ENCODE data around the gene GFI1B. TPM values are rescaled to one million over a fixed set of nuclear protein-coding genes. Genes with fewer than 3 reads are reported as not detected.

The GFI1B gene
- total and polyA plus RNA-seq, 2 of the 4 experiments (the other 2 are of a cell fraction): 0.02 TPM; not detected in 1

GRCh38 chr9:132985071-132985350 lies 6.5 kb downstream of the GFI1B start:
- POLR2A ChIA-PET (ENCODE audit: unreplicated experiment): no interaction called here
- CTCF ChIA-PET: no interaction called here
- Histone ChIP-seq H3K4me3 (ENCODE audit: insufficient read depth, low read depth, low read length) (no peak overlapping the region), H3K4me2 (ENCODE audit: low read depth, low read length) (no peak overlapping the region), H4K91ac (ENCODE audit: insufficient read depth, low read depth, low read length) (no peak overlapping the region), H4K5ac (ENCODE audit: low read depth, low read length) (no peak overlapping the region), H2BK5ac (ENCODE audit: low read depth, low read length, poor library complexity, severe bottlenecking) (no peak overlapping the region), H2BK15ac (ENCODE audit: low read depth, low read length) (no peak overlapping the region), H2AFZ (replicated peaks; ENCODE audit: low read length, poor library complexity) (no peak overlapping the region), H3K56ac (ENCODE audit: extremely low read depth, insufficient read depth, low read length) (no peak overlapping the region), H3K79me1 (ENCODE audit: low read depth in 1 of 2, low read length in 2 of 2) (no peaks in the 10 kb centered on the region), H3K23ac (ENCODE audit: low read depth, low read length) (no peak overlapping the region), H3K9ac (ENCODE audit: low read depth, low read length) (no peak overlapping the region), H3K4ac (ENCODE audit: low read depth, low read length) (no peak overlapping the region), H2BK20ac (ENCODE audit: low read depth, low read length) (no peak overlapping the region), H3K14ac (replicated peaks; ENCODE audit: low read depth, low read length) (no peak overlapping the region), H3K9me1 (ENCODE audit: insufficient read depth, low read length) (no peaks in the 10 kb centered on the region), H4K8ac (ENCODE audit: low read depth in 2 of 2, low read length in 2 of 2) (no peak overlapping the region), H2AK9ac (replicated peaks; ENCODE audit: low read depth, low read length, poor library complexity) (no peak overlapping the region), H3K36me3 (ENCODE audit: control insufficient read depth, insufficient read depth, low read length) (no peaks in the 10 kb centered on the region), H3K4me1 (ENCODE audit: control insufficient read depth, insufficient read depth, low read length) (no peaks in the 10 kb centered on the region), H3K27me3 (ENCODE audit: control insufficient read depth, insufficient read depth, low read length) (peaks cover 71% of the 10 kb centered on the region), H2BK120ac (ENCODE audit: low read depth, low read length) (no peak overlapping the region), H3K27ac (ENCODE audit: insufficient read depth, low read length) (no peak overlapping the region), H4K20me1 (ENCODE audit: insufficient read depth, low read length) (no peaks in the 10 kb centered on the region), H3K18ac (ENCODE audit: low read depth, low read length) (no peak overlapping the region), H2AK5ac (ENCODE audit: low read depth, low read length) (no peak overlapping the region), H3K9me3 (ENCODE audit: control insufficient read depth, insufficient read depth, low read length) (no peaks in the 10 kb centered on the region)
- DNase-seq: no peak
- dilution Hi-C loops (cut with HindIII; ENCODE audit: low sequenced_read_pairs, unreplicated experiment): no loop called here
- 40% methylated on average over 1 of the region's 4 CpGs; no CpG with 5 or more reads in 1 of the 2 experiments for WGBS, 2 experiments (ENCODE audit: extremely low coverage in 2 of 2, insufficient read length in 1 of 2)
- in situ Hi-C loops (cut with MboI; ENCODE audit: low sequenced_read_pairs): no loop called here
- TF ChIP-seq MAFK (IDR thresholded peaks at IDR 0.05; ENCODE audit: low read depth, low read length) (no peak), SMC3 (IDR thresholded peaks at IDR 0.05; ENCODE audit: low read depth, low read length) (no peak), CHD1 (IDR thresholded peaks at IDR 0.05; ENCODE audit: low read depth, low read length) (no peak), RCOR1 (IDR thresholded peaks at IDR 0.05; ENCODE audit: insufficient replicate concordance, low read length) (no peak), FOS (IDR thresholded peaks at IDR 0.05; ENCODE audit: low read depth, low read length) (no peak), RFX5 (IDR thresholded peaks at IDR 0.05; ENCODE audit: low read depth, low read length) (no peak), POLR2A (IDR thresholded peaks at IDR 0.05; ENCODE audit: low read depth, low read length) (no peak), MXI1 (IDR thresholded peaks at IDR 0.05; ENCODE audit: borderline replicate concordance, low read depth, low read length) (no peak), MAZ (IDR thresholded peaks at IDR 0.05; ENCODE audit: borderline replicate concordance, low read depth, low read length) (no peak)
- intact Hi-C loops (cut with micrococcal nuclease): no loop called here
- ATAC-seq (ENCODE audit: low read depth): no peak
- BruUV-seq (replicated peaks): no TSS peak

All from IMR-90 (cell line).